ENCODE results near the gene BOLA3. TPM values are rescaled to one million over a fixed set of nuclear protein-coding genes. Genes with fewer than 3 reads are reported as not detected.

Gene BOLA3
- total and polyA plus RNA-seq, 10 of the 15 experiments (the other 5 are each of a cell fraction or from before 2014, with no cell fraction given), result 62.6 to 300 (median 134) TPM

DNA sequence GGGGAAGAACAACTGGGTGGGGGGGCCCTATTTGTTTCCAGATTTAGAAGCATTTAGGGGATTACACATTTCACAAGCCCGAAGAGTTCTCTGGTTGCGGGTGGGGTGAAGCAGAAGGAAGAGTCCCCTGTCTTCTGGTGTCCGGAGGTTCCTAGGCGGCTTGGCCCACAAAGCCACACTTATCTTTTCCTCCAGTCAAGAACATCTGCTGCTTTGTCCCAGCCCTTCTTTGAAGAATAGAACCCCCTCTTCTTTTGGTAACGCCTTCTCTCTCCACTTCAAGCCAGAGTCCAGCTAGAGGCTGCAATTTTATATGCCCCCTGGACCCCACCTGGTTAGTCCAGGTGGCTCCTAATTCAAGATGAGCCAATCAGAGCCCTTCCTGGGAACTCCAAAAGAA, 15.8 kb downstream of the BOLA3 start:
- RAD21 ChIA-PET (ENCODE audit: unreplicated experiment), result no interaction called here
- BruUV-seq (replicated peaks), result no TSS peak
- Histone ChIP-seq H3K4me3 (no peak overlapping the region), H3K9me3 (replicated peaks; ENCODE audit: control insufficient read depth, insufficient read depth, low read length) (no peaks in the 10 kb centered on the region), H3K9ac (ENCODE audit: control insufficient read depth, insufficient read depth, low read length) (no peak overlapping the region), H4K20me1 (ENCODE audit: control insufficient read depth, insufficient read depth) (no peaks in the 10 kb centered on the region), H3K27ac (ENCODE audit: control insufficient read depth, insufficient read depth) (no peak overlapping the region), H3K36me3 (ENCODE audit: control insufficient read depth in 2 of 2, insufficient read depth in 2 of 2, low read length in 1 of 2) (peaks cover 2 to 3% of the 10 kb centered on the region in 2 experiments; a peak in 3 of 4 replicates), H3K4me2 (ENCODE audit: control insufficient read depth, insufficient read depth) (no peak overlapping the region), H3K79me2 (ENCODE audit: control insufficient read depth, insufficient read depth, low read length) (no peaks in the 10 kb centered on the region), H2AFZ (ENCODE audit: control insufficient read depth, low read depth, low read length) (no peak overlapping the region), H3K4me1 (ENCODE audit: control insufficient read depth, insufficient read depth, low read length) (no peaks in the 10 kb centered on the region), H3K27me3 (replicated peaks in 1 of 2; ENCODE audit: control insufficient read depth in 2 of 2, insufficient read depth in 2 of 2, low read length in 1 of 2) (no peaks in the 10 kb centered on the region)
- no peak for TF ChIP-seq POLR2A (IDR thresholded peaks at IDR 0.05; ENCODE audit: low read depth, low read length)
- TF ChIP-seq, protein P1, sequence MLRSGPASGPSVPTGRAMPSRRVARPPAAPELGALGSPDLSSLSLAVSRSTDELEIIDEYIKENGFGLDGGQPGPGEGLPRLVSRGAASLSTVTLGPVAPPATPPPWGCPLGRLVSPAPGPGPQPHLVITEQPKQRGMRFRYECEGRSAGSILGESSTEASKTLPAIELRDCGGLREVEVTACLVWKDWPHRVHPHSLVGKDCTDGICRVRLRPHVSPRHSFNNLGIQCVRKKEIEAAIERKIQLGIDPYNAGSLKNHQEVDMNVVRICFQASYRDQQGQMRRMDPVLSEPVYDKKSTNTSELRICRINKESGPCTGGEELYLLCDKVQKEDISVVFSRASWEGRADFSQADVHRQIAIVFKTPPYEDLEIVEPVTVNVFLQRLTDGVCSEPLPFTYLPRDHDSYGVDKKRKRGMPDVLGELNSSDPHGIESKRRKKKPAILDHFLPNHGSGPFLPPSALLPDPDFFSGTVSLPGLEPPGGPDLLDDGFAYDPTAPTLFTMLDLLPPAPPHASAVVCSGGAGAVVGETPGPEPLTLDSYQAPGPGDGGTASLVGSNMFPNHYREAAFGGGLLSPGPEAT (IDR thresholded peaks at IDR 0.05; ENCODE audit: low read depth), result no peak
- TF ChIP-seq, protein P2, sequence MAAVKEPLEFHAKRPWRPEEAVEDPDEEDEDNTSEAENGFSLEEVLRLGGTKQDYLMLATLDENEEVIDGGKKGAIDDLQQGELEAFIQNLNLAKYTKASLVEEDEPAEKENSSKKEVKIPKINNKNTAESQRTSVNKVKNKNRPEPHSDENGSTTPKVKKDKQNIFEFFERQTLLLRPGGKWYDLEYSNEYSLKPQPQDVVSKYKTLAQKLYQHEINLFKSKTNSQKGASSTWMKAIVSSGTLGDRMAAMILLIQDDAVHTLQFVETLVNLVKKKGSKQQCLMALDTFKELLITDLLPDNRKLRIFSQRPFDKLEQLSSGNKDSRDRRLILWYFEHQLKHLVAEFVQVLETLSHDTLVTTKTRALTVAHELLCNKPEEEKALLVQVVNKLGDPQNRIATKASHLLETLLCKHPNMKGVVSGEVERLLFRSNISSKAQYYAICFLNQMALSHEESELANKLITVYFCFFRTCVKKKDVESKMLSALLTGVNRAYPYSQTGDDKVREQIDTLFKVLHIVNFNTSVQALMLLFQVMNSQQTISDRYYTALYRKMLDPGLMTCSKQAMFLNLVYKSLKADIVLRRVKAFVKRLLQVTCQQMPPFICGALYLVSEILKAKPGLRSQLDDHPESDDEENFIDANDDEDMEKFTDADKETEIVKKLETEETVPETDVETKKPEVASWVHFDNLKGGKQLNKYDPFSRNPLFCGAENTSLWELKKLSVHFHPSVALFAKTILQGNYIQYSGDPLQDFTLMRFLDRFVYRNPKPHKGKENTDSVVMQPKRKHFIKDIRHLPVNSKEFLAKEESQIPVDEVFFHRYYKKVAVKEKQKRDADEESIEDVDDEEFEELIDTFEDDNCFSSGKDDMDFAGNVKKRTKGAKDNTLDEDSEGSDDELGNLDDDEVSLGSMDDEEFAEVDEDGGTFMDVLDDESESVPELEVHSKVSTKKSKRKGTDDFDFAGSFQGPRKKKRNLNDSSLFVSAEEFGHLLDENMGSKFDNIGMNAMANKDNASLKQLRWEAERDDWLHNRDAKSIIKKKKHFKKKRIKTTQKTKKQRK (IDR thresholded peaks at IDR 0.05; ENCODE audit: low read depth, low read length), result no peak
- CTCF ChIA-PET, result interaction anchor here (0.7 kb wide), 1 partner anchor 13 kb away, joined by 3 read pairs; no protein-coding TSS in a partner anchor
- intact Hi-C loops (cut with micrococcal nuclease; ENCODE audit: unreplicated experiment) (no loop called here), in situ Hi-C loops (cut with MboI) (no loop called here)
- 78% methylated on average over 5 of the region's 5 CpGs for WGBS (ENCODE audit: insufficient coverage, insufficient replicate concordance, low lambda C conversion rate, missing lambda C conversion rate)
- DNase-seq (ENCODE audit: low read depth, low spot score) (no peak), FAIRE-seq (no peak), ATAC-seq (no peak)
- POLR2A ChIA-PET, result no interaction called here
- SMC1A ChIA-PET (ENCODE audit: uncharacterized antibody, unreplicated experiment), result no interaction called here
